ENCODE results near the gene PCGF5.
"Not testable (repeated sequence)": the region's sequence is repeated elsewhere in the genome, so short reads cannot be mapped to it uniquely, and the experiment has no call there.

The PCGF5 gene

GRCh38 chr10:91210435-91210834, 10.0 kb upstream of the PCGF5 start:
- DNase-seq (ENCODE audit: low spot score), result no peak

- DNase-seq (ENCODE audit: low spot score), result no peak
These were observed 8.8 kb upstream of the PCGF5 start for GRCh38 chr10:91211675-91212074.

- no peak for DNase-seq (ENCODE audit: low spot score)
These were observed 5.6 kb upstream of the PCGF5 start for GRCh38 chr10:91214911-91215310.

GRCh38 chr10:91215384-91215783, 5.1 kb upstream of the PCGF5 start:
- DNase-seq (ENCODE audit: low spot score), result no peak

- DNase-seq (ENCODE audit: low spot score), result no peak
These were observed 881 bp upstream of the PCGF5 start for GRCh38 chr10:91219371-91220193.

GRCh38 chr10:91220954-91221675, 652 bp downstream of the PCGF5 start:
- DNase-seq (ENCODE audit: low spot score), result peak; percentile 8

GRCh38 chr10:91226093-91226492, 5.6 kb downstream of the PCGF5 start:
- DNase-seq (ENCODE audit: low spot score), result no peak

- no peak for DNase-seq (ENCODE audit: low spot score)
These were observed 7.1 kb downstream of the PCGF5 start for GRCh38 chr10:91227576-91227975.

GRCh38 chr10:91229683-91230082, 9.2 kb downstream of the PCGF5 start:
- no peak for DNase-seq (ENCODE audit: low spot score)

- DNase-seq (ENCODE audit: low spot score), result no peak
These were observed 17.7 kb downstream of the PCGF5 start for GRCh38 chr10:91238191-91238590.

GRCh38 chr10:91239789-91240188, 19.3 kb downstream of the PCGF5 start:
- DNase-seq (ENCODE audit: low spot score), result no peak

GRCh38 chr10:91242940-91243339, 22.5 kb downstream of the PCGF5 start:
- DNase-seq (ENCODE audit: low spot score), result no peak

- DNase-seq (ENCODE audit: low spot score), result no peak
These were observed 27.1 kb downstream of the PCGF5 start for GRCh38 chr10:91247360-91248111.

- DNase-seq (ENCODE audit: low spot score), result no peak
These were observed 29.2 kb downstream of the PCGF5 start for GRCh38 chr10:91249700-91250099.

- DNase-seq (ENCODE audit: low spot score), result no peak
These were observed 29.9 kb downstream of the PCGF5 start for GRCh38 chr10:91250341-91250740.

- DNase-seq (ENCODE audit: low spot score), result peak; percentile 42
These were observed 31.1 kb downstream of the PCGF5 start for GRCh38 chr10:91251430-91252056.

GRCh38 chr10:91253300-91253699, 32.8 kb downstream of the PCGF5 start:
- no peak for DNase-seq (ENCODE audit: low spot score)

GRCh38 chr10:91257310-91257709, 36.8 kb downstream of the PCGF5 start:
- no peak for DNase-seq (ENCODE audit: low spot score)

GRCh38 chr10:91260417-91260816, 40.0 kb downstream of the PCGF5 start:
- DNase-seq (ENCODE audit: low spot score), result not testable (repeated sequence)

GRCh38 chr10:91271886-91272285, 51.4 kb downstream of the PCGF5 start:
- no peak for DNase-seq (ENCODE audit: low spot score)

- DNase-seq (ENCODE audit: low spot score), result no peak
These were observed 64.1 kb downstream of the PCGF5 start for GRCh38 chr10:91284486-91285090.

- DNase-seq (ENCODE audit: low spot score), result no peak
These were observed 66.1 kb downstream of the PCGF5 start for GRCh38 chr10:91286572-91286971.

Measured in COLO829 (cell line).